Liver (tissue), 9 donors: ENCODE measurements around the gene SUMO2. TPM values are rescaled to one million over a fixed set of nuclear protein-coding genes. Genes with fewer than 3 reads are reported as not detected.

Source experiments
- DNase-seq: peaks from one replicate; pipeline ENCODE4 v3.0.0-alpha.2; 2017; ENCODE audit warnings: low spot score
- H3K27ac ChIP-seq, 2 donors: one replicate each; pipeline ENCODE4 v1.7.0; 2013; ENCODE audit warnings: inconsistent platforms in 2 of 2, low read length in 2 of 2, control low read depth in 1 of 2, low read depth in 1 of 2, mild to moderate bottlenecking in 1 of 2
- H3K27me3 ChIP-seq, 4 donors: one replicate each; pipeline versions ENCODE4 v1.6.1 to v1.7.0; 2013; ENCODE audit warnings: low read length in 3 of 4, inconsistent platforms in 1 of 4, mild to moderate bottlenecking in 1 of 4, moderate library complexity in 1 of 4; ENCODE audit not compliant: control insufficient read depth in 4 of 4, insufficient read depth in 4 of 4
- H3K36me3 ChIP-seq, 4 donors: one replicate each; pipeline versions ENCODE4 v1.6.1 to v1.7.0; 2013; ENCODE audit warnings: low read length in 3 of 4, mild to moderate bottlenecking in 3 of 4, low read depth in 1 of 4, moderate library complexity in 1 of 4; ENCODE audit not compliant: control insufficient read depth in 4 of 4, insufficient read depth in 3 of 4
- H3K4me1 ChIP-seq, 4 donors: one replicate each; pipeline versions ENCODE4 v1.6.1 to v1.7.0; 2013; ENCODE audit warnings: low read length in 3 of 4, mild to moderate bottlenecking in 3 of 4, moderate library complexity in 1 of 4; ENCODE audit not compliant: control insufficient read depth in 4 of 4, insufficient read depth in 4 of 4
- H3K4me3 ChIP-seq, 3 donors: one replicate each; pipeline versions ENCODE4 v1.6.1 to v1.7.0; 2013; ENCODE audit warnings: low read length in 3 of 3, control low read depth in 1 of 3, low read depth in 1 of 3, mild to moderate bottlenecking in 1 of 3
- H3K9ac ChIP-seq, 2 donors: one replicate each; pipeline ENCODE4 v1.7.0; 2013; ENCODE audit warnings: low read length in 2 of 2, mild to moderate bottlenecking in 2 of 2, moderate library complexity in 2 of 2, control low read depth in 1 of 2, low read depth in 1 of 2
- H3K9me3 ChIP-seq, 4 donors: one replicate each; pipeline versions ENCODE4 v1.6.1 to v1.7.0; 2013; ENCODE audit warnings: low read length in 3 of 4; ENCODE audit not compliant: control insufficient read depth in 4 of 4
- ATF3 ChIP-seq: IDR thresholded peaks from 2 replicates; pipeline ENCODE4 v1.6.1; 2016; ENCODE audit warnings: antibody characterized with exemption
- CTCF ChIP-seq: fragments of 150-350 bp; IDR thresholded peaks from 2 replicates; pipeline ENCODE4 v1.5.1; 2017; ENCODE audit warnings: improper control_type of control experiment, low read depth, low read length; ENCODE audit not compliant: missing input control
- EGR1 ChIP-seq, 2 donors: IDR thresholded peaks; 2 replicates each; pipeline ENCODE4 v1.6.1; 2016 to 2018; ENCODE audit warnings: antibody characterized with exemption in 2 of 2, low read depth in 2 of 2
- FOXA1 ChIP-seq: IDR thresholded peaks from 2 replicates; pipeline ENCODE4 v1.6.1; 2016; ENCODE audit warnings: antibody characterized with exemption
- FOXA2 ChIP-seq: IDR thresholded peaks from 2 replicates; pipeline ENCODE4 v1.6.1; 2016; ENCODE audit warnings: antibody characterized with exemption
- GABPA ChIP-seq, 2 donors: IDR thresholded peaks in 1 of 2; conservative IDR thresholded peaks in 1 of 2; 2 replicates each; pipeline ENCODE4 v1.6.1; 2016; ENCODE audit warnings: antibody characterized with exemption in 2 of 2, mild to moderate bottlenecking in 1 of 2, moderate library complexity in 1 of 2
- HNF4A ChIP-seq, 2 donors: conservative IDR thresholded peaks; 2 replicates each; pipeline ENCODE4 v1.6.1; 2016; ENCODE audit warnings: antibody characterized with exemption in 2 of 2, mild to moderate bottlenecking in 2 of 2
- HNF4G ChIP-seq: IDR thresholded peaks from 2 replicates; pipeline ENCODE4 v1.6.1; 2016; ENCODE audit warnings: antibody characterized with exemption
- JUND ChIP-seq, 2 donors: IDR thresholded peaks; 2 replicates each; pipeline ENCODE4 v1.6.1; 2016; ENCODE audit warnings: antibody characterized with exemption in 2 of 2
- NR2F2 ChIP-seq: IDR thresholded peaks from 2 replicates; pipeline ENCODE4 v1.6.1; 2016; ENCODE audit warnings: antibody characterized with exemption
- RAD21 ChIP-seq, 2 donors: IDR thresholded peaks; 2 replicates each; pipeline ENCODE4 v1.6.1; 2016; ENCODE audit warnings: antibody characterized with exemption in 2 of 2, mild to moderate bottlenecking in 2 of 2
- REST ChIP-seq: IDR thresholded peaks from 2 replicates; pipeline ENCODE4 v1.6.1; 2016; ENCODE audit warnings: antibody characterized with exemption, mild to moderate bottlenecking
- RXRA ChIP-seq, 2 donors: IDR thresholded peaks; 2 replicates each; pipeline ENCODE4 v1.6.1; 2017 to 2018; ENCODE audit warnings: antibody characterized with exemption in 2 of 2, mild to moderate bottlenecking in 1 of 2
- SP1 ChIP-seq: IDR thresholded peaks from 2 replicates; pipeline ENCODE4 v1.6.1; 2018; ENCODE audit warnings: antibody characterized with exemption, mild to moderate bottlenecking
- TAF1 ChIP-seq: conservative IDR thresholded peaks from 2 replicates; pipeline ENCODE4 v1.6.1; 2016; ENCODE audit warnings: antibody characterized with exemption, mild to moderate bottlenecking
- YY1 ChIP-seq: IDR thresholded peaks from 2 replicates; pipeline ENCODE4 v1.6.1; 2016; ENCODE audit warnings: antibody characterized with exemption, mild to moderate bottlenecking
- ZBTB33 ChIP-seq: IDR thresholded peaks from 2 replicates; pipeline ENCODE4 v1.6.1; 2016; ENCODE audit warnings: antibody characterized with exemption
- WGBS: extraction: QIAGEN DNeasy Blood & Tissue Kit; methylation state at CpG from one replicate; pipeline ENCODE4 v1.1.7; 2013; 5-methylcytosine and 5-hydroxymethylcytosine counted together
- polyA plus RNA-seq, 2 donors: library from polyadenylated mRNA; stranded (reverse) in 1 of 2; unstranded in 1 of 2; fragments of 200-250 nt in 1 of 2; fragments of >200 nt in 1 of 2; fragmentation: Nextera tagmentation in 1 of 2; extraction: Ambion mirVana in 1 of 2; gene quantifications; one replicate each; pipeline versions ENCODE4 v1.2.1 to v1.2.3, GENCODE V29; 2013 to 2015
- total RNA-seq, 2 donors: library from RNA; depleted of rRNA; stranded (reverse); fragments of >200 nt; gene quantifications; one replicate each; pipeline ENCODE4 v1.2.3, GENCODE V29; 2014
- donor health status: healthy.
- donor health status: healthy.
- donor health status: healthy.
- donor health status: healthy.
- donor health status: healthy.

The SUMO2 gene
- total and polyA plus RNA-seq, 4 donors = 20.9 to 160 (median 50.5) TPM

- Histone ChIP-seq H3K4me1 (peaks cover 8 to 30% (median 19%) of the 10 kb centered on the region in 4 donors), H3K36me3 (peaks cover 14 to 33% (median 23%) of the 10 kb centered on the region in 4 donors), H3K27ac (no peak overlapping the region), H3K4me3 (no peak overlapping the region), H3K27me3 (no peaks in the 10 kb centered on the region), H3K9me3 (no peaks in the 10 kb centered on the region), H3K9ac (no peak overlapping the region)
- TF ChIP-seq JUND (IDR thresholded peaks at IDR 0.05) (no peak), FOXA2 (no peak), RAD21 (IDR thresholded peaks at IDR 0.05) (no peak), EGR1 (IDR thresholded peaks at IDR 0.05; ENCODE audit: low read depth in 2 of 2) (no peak), CTCF (no peak), TAF1 (no peak), GABPA (IDR thresholded peaks at IDR 0.05 in 1 of 2, conservative IDR thresholded peaks at IDR 0.05 in 1 of 2) (no peak), NR2F2 (no peak), HNF4G (no peak), FOXA1 (no peak), REST (no peak), SP1 (no peak), ATF3 (no peak), ZBTB33 (no peak), HNF4A (conservative IDR thresholded peaks at IDR 0.05) (no peak), YY1 (no peak)
- no peak for DNase-seq
- 93% methylated on average over 3 of the region's 3 CpGs for WGBS
Observed at GRCh38 chr17:75209061-75209460, 26.3 kb upstream of the SUMO2 start.

- Histone ChIP-seq H3K27ac (peak overlapping the region in 1 of 2 donors; percentile 7), H3K9ac (no peak overlapping the region), H3K9me3 (no peaks in the 10 kb centered on the region), H3K4me1 (peaks cover 8 to 30% (median 19%) of the 10 kb centered on the region in 4 donors), H3K27me3 (no peaks in the 10 kb centered on the region), H3K4me3 (no peak overlapping the region), H3K36me3 (peaks cover 12 to 27% (median 20%) of the 10 kb centered on the region in 4 donors)
- WGBS = 68% methylated on average over 9 of the region's 9 CpGs
- TF ChIP-seq JUND (IDR thresholded peaks at IDR 0.05) = no peak
- no peak for TF ChIP-seq EGR1 (IDR thresholded peaks at IDR 0.05; ENCODE audit: low read depth in 2 of 2)
- no peak for TF ChIP-seq RXRA (IDR thresholded peaks at IDR 0.05)
- TF ChIP-seq NR2F2 = no peak
- no peak for TF ChIP-seq ZBTB33
- TF ChIP-seq SP1 = no peak
- DNase-seq = no peak
Observed at GRCh38 chr17:75208161-75208560, 25.4 kb upstream of the SUMO2 start.
